Natural killer cell (primary cell): ENCODE data around the gene TBCK. TPM values are rescaled to one million over a fixed set of nuclear protein-coding genes. Genes with fewer than 3 reads are reported as not detected.

Experiments
- ATAC-seq, 3 donors: fragments of 150-1000 bp in 2 of 3; fragments of 200-7000 bp in 1 of 3; cut with Tn5 transposase; 1 replicate in 1 of 3; 2 replicates in 2 of 3; pipeline ENCODE4 v1.10.0; 2021; ENCODE audit warnings: mild to moderate bottlenecking in 2 of 3, moderate library complexity in 2 of 3
- DNase-seq, 2 donors: peaks; one replicate each; pipeline versions ENCODE4 v3.0.0 to v3.0.0-alpha.2; 2013 to 2021; ENCODE audit warnings: mixed read lengths in 1 of 2
- H3K27ac ChIP-seq: one replicate; pipeline ENCODE4 v1.5.1; 2013; ENCODE audit warnings: mild to moderate bottlenecking, low read length
- H3K27me3 ChIP-seq: one replicate; pipeline ENCODE4 v1.6.1; 2013; ENCODE audit warnings: low read length; ENCODE audit not compliant: control insufficient read depth, insufficient read depth
- H3K36me3 ChIP-seq: one replicate; pipeline ENCODE4 v1.6.1; 2013; ENCODE audit warnings: low read length; ENCODE audit not compliant: control insufficient read depth, insufficient read depth
- H3K4me1 ChIP-seq: one replicate; pipeline ENCODE4 v1.6.1; 2013; ENCODE audit warnings: low read length; ENCODE audit not compliant: control insufficient read depth, insufficient read depth
- H3K4me3 ChIP-seq: one replicate; pipeline ENCODE4 v1.5.1; 2013; ENCODE audit warnings: low read length
- H3K9me3 ChIP-seq: one replicate; pipeline ENCODE4 v1.6.1; 2013; ENCODE audit warnings: low read length; ENCODE audit not compliant: control insufficient read depth, insufficient read depth
- H3K27ac Mint-ChIP-seq, 2 donors: one replicate each; pipeline ENCODE4 v1.8.0; 2022; ENCODE audit warnings: mild to moderate bottlenecking in 2 of 2, mixed read lengths in 2 of 2, moderate library complexity in 1 of 2
- H3K27me3 Mint-ChIP-seq, 2 donors: one replicate each; pipeline ENCODE4 v1.8.0; 2022; ENCODE audit warnings: low read depth in 2 of 2, mixed read lengths in 2 of 2
- H3K36me3 Mint-ChIP-seq: one replicate; pipeline ENCODE4 v1.8.0; 2022; ENCODE audit warnings: mixed read lengths
- H3K4me1 Mint-ChIP-seq, 2 donors: one replicate each; pipeline ENCODE4 v1.8.0; 2022; ENCODE audit warnings: mixed read lengths in 2 of 2
- H3K4me3 Mint-ChIP-seq: one replicate; pipeline ENCODE4 v1.8.0; 2022; ENCODE audit warnings: mild to moderate bottlenecking, moderate library complexity, mixed read lengths
- H3K9me3 Mint-ChIP-seq, 2 donors: one replicate each; pipeline ENCODE4 v1.8.0; 2022; ENCODE audit warnings: mixed read lengths in 2 of 2
- CTCF ChIP-seq: fragments of 200-600 bp; IDR thresholded peaks from one replicate; pipeline ENCODE4 v1.8.0; 2022; ENCODE audit warnings: antibody characterized with exemption
- WGBS: methylation state at CpG from one replicate; pipeline ENCODE4 v1.1.7; 2013; ENCODE audit warnings: missing lambda C conversion rate; ENCODE audit not compliant: insufficient coverage; 5-methylcytosine and 5-hydroxymethylcytosine counted together
- intact Hi-C: fragments of 100-400 bp; cut with micrococcal nuclease; formaldehyde crosslinking; loops from one replicate; pipeline ENCODE4 v1.14.2; 2022
- total RNA-seq, 4 donors: library from RNA; stranded (reverse); fragments of 120-200 nt in 1 of 4; gene quantifications; one replicate each; pipeline versions ENCODE4 v1.2.3 to v1.2.4, GENCODE V29; 2013 to 2022

The TBCK gene
- total RNA-seq, 3 donors from 2014 or later (not counting 1 experiment from before 2014, with no cell fraction given), result 49.5 to 78.5 (median 54.2) TPM

GRCh38 chr4:106201373-106201772 is 114.6 kb downstream of the TBCK start:
- intact Hi-C loops, result no loop called here
- H3K27ac Mint-ChIP-seq, result no peak overlapping the region
- no peak overlapping the region for H3K27ac ChIP-seq
- DNase-seq (no peak), ATAC-seq (no peak)
- peak; percentile 15 for TF ChIP-seq CTCF
- H3K9me3 Mint-ChIP-seq, result no peaks in the 10 kb centered on the region
- H3K4me1 Mint-ChIP-seq, result no peaks in the 10 kb centered on the region
- H3K4me1 ChIP-seq, result no peaks in the 10 kb centered on the region
- H3K27me3 ChIP-seq, result no peaks in the 10 kb centered on the region
- no peaks in the 10 kb centered on the region for H3K9me3 ChIP-seq
- no peak overlapping the region for H3K4me3 ChIP-seq
- H3K36me3 Mint-ChIP-seq, result no peaks in the 10 kb centered on the region
- no peaks in the 10 kb centered on the region for H3K36me3 ChIP-seq
- H3K4me3 Mint-ChIP-seq, result no peak overlapping the region
- no peaks in the 10 kb centered on the region for H3K27me3 Mint-ChIP-seq

GRCh38 chr4:106195435-106195950 is 120.5 kb downstream of the TBCK start:
- Mint-ChIP-seq H3K4me3 (no peak overlapping the region), H3K36me3 (peaks cover 7% of the 10 kb centered on the region), H3K4me1 (no peaks in the 10 kb centered on the region), H3K27me3 (no peaks in the 10 kb centered on the region), H3K27ac (no peak overlapping the region), H3K9me3 (no peaks in the 10 kb centered on the region)
- H3K9me3 ChIP-seq, result no peaks in the 10 kb centered on the region
- TF ChIP-seq CTCF, result no peak
- intact Hi-C loops, result no loop called here
- no peak for DNase-seq
- H3K4me1 ChIP-seq, result no peaks in the 10 kb centered on the region
- H3K27ac ChIP-seq, result no peak overlapping the region
- no peak overlapping the region for H3K4me3 ChIP-seq
- WGBS, result 92% methylated on average over 1 of the region's 1 CpG
- ATAC-seq, result no peak
- no peaks in the 10 kb centered on the region for H3K27me3 ChIP-seq
- peaks cover 15% of the 10 kb centered on the region for H3K36me3 ChIP-seq

- no peaks in the 10 kb centered on the region for H3K4me1 Mint-ChIP-seq
- Histone ChIP-seq H3K4me3 (no peak overlapping the region), H3K27ac (no peak overlapping the region), H3K9me3 (no peaks in the 10 kb centered on the region), H3K4me1 (no peaks in the 10 kb centered on the region), H3K36me3 (peaks cover 16% of the 10 kb centered on the region), H3K27me3 (no peaks in the 10 kb centered on the region)
- ATAC-seq, result no peak
- no peaks in the 10 kb centered on the region for H3K9me3 Mint-ChIP-seq
- WGBS, result no CpG with 5 or more reads among the region's 1 CpG
- TF ChIP-seq CTCF, result no peak
- no peak overlapping the region for H3K4me3 Mint-ChIP-seq
- H3K27me3 Mint-ChIP-seq, result no peaks in the 10 kb centered on the region
- no peak overlapping the region for H3K27ac Mint-ChIP-seq
- no peak for DNase-seq
- intact Hi-C loops, result no loop called here
- H3K36me3 Mint-ChIP-seq, result peaks cover 7% of the 10 kb centered on the region
Observed at GRCh38 chr4:106194801-106195200, 121.2 kb downstream of the TBCK start.

- H3K36me3 Mint-ChIP-seq, result peaks cover 19% of the 10 kb centered on the region
- H3K9me3 Mint-ChIP-seq, result no peaks in the 10 kb centered on the region
- no peak overlapping the region for H3K27ac ChIP-seq
- H3K4me1 ChIP-seq, result no peaks in the 10 kb centered on the region
- H3K4me3 ChIP-seq, result no peak overlapping the region
- no peak for TF ChIP-seq CTCF
- ATAC-seq, result no peak
- peaks cover 21% of the 10 kb centered on the region for H3K36me3 ChIP-seq
- H3K4me1 Mint-ChIP-seq, result no peaks in the 10 kb centered on the region
- 100% methylated on average over 1 of the region's 1 CpG for WGBS
- H3K27ac Mint-ChIP-seq, result no peak overlapping the region
- intact Hi-C loops, result no loop called here
- no peaks in the 10 kb centered on the region for H3K27me3 ChIP-seq
- H3K27me3 Mint-ChIP-seq, result no peaks in the 10 kb centered on the region
- H3K9me3 ChIP-seq, result no peaks in the 10 kb centered on the region
- no peak overlapping the region for H3K4me3 Mint-ChIP-seq
- DNase-seq, result no peak
Observed at GRCh38 chr4:106192131-106192530, 123.9 kb downstream of the TBCK start.
